Motor neuron (in vitro differentiated cells): Measurements from ENCODE around the gene EPHX1. TPM values are rescaled to one million over a fixed set of nuclear protein-coding genes. Genes with fewer than 3 reads are reported as not detected.
"Not testable (repeated sequence)": the region's sequence is repeated elsewhere in the genome, so short reads cannot be mapped to it uniquely, and the experiment has no call there.

Experiments
- ATAC-seq, 8 experiments: fragments of 200-7000 bp; cut with Tn5 transposase; replicated peaks in 6 of 8; 2 replicates each; pipeline ENCODE4 v1.8.0; 2021; ENCODE audit warnings: mild to moderate bottlenecking in 8 of 8, moderate library complexity in 8 of 8
- H3K27ac ChIP-seq, 2 donors: fragments of 250-450 bp; sonication (Bioruptor Pico); 2 replicates each; pipeline ENCODE4 v1.9.0; 2021; ENCODE audit warnings: antibody characterized with exemption in 2 of 2, mild to moderate bottlenecking in 2 of 2, moderate library complexity in 1 of 2
- H3K4me1 ChIP-seq, 2 donors: fragments of 250-450 bp; sonication (Bioruptor Pico); replicated peaks in 1 of 2; 2 replicates each; pipeline ENCODE4 v1.6.1; 2021; ENCODE audit warnings: antibody characterized with exemption in 2 of 2, mild to moderate bottlenecking in 2 of 2, moderate library complexity in 1 of 2
- H3K4me3 ChIP-seq, 5 donors: fragments of 250-450 bp; sonication (Bioruptor Pico); 2 replicates each; pipeline ENCODE4 v1.9.0; 2021; ENCODE audit warnings: antibody characterized with exemption in 5 of 5, mild to moderate bottlenecking in 5 of 5, moderate library complexity in 4 of 5
- WGBS, 10 experiments: fragments of 450-650 bp; shearing (Covaris generic); methylation state at CpG; one replicate each; pipeline ENCODE4 v1.0.0; 2022; 5-methylcytosine and 5-hydroxymethylcytosine counted together
- in situ Hi-C, 9 experiments: fragments of 400-800 bp; cut with MboI; loops; one replicate each; pipeline ENCODE4 v1.15.0; 2021; ENCODE audit warnings: low sequenced_read_pairs in 9 of 9, low pct_unique_long_range_greater_than_20kb in 2 of 9; ENCODE audit not compliant: unreplicated experiment in 9 of 9
- total RNA-seq, 8 experiments: library from RNA; unstranded; fragments of 300-600 nt; gene quantifications; 2 replicates each; pipeline versions ENCODE4 v1.2.3 to v1.2.4, GENCODE V29; 2022

The EPHX1 gene
- 10 to 100 TPM in 5 of 8 experiments, 1 to 10 TPM in 3; 8.1 to 56.2 (median 12.2) TPM for total RNA-seq

DNA sequence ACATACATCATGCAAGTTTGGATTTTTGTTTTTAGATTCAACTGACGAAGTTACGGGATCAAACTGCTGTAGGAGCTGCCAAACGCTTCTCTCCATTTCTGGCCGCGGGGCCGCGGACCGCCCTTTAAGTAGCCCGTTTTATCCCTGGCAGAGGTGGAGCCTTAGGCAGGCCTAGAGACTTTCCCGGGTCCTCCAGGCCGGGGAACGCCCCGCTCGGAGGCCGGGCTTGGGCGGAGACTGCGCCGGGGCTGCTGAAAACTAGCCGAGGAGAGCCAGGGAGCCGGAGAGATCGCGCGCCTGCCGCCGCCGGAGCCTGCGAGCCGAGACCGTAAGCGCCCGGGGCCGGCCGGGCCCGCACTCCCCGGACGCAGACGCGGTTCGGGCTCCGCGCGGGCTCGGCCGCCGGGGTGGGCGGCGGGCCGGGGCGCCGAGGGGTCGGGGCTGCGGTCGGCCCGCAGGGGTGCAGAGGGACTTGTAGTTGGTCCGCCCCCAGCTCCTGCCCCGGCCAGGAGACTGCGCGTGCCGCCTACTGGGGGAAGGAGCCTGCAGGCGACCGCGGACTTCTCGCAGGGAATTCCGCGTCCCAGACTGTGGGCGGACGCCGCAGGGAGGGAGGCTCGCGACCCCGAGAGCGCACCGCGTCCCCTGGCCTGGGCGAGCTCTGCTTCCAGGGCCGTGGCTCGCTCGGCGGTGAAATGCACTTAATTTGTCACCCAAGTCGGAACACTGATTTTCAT, at the start of gene EPHX1:
TSS of gene EPHX1 (plus strand) at position 283 of the 737 bp plus-strand sequence. CDS start 18,606 bp downstream, outside the sequence.
- H3K27ac ChIP-seq: no peak within 1 kb of the TSS
- H3K4me3 ChIP-seq: peak within 1 kb of the TSS; percentile 37 to 54 (median 50)
- ATAC-seq: peak; percentile 78 to 99 (median 83)
- in situ Hi-C loops: no loop called here
- H3K4me1 ChIP-seq: peaks cover 26 to 28% of the 10 kb centered on the region in 2 donors
- 0 to 5% (median 1%) methylated on average over 2 to 47 of the region's 80 CpGs; no CpG with 5 or more reads in 4 of the 10 experiments for WGBS, 10 experiments

- in situ Hi-C loops: loop anchor here in 5 of 9 experiments (10.0 to 25.0 kb wide), 3 partner anchors 102 to 286 kb away; no protein-coding TSS in a partner anchor
- Histone ChIP-seq H3K27ac (no peak overlapping the region), H3K4me3 (no peak overlapping the region), H3K4me1 (peaks cover 3 to 11% of the 10 kb centered on the region in 2 donors)
- WGBS, 10 experiments: 80 to 100% (median 94%) methylated on average over 1 to 6 of the region's 6 CpGs; no CpG with 5 or more reads in 3 of the 10 experiments
- ATAC-seq: no peak
Measured at GRCh38 chr1:225760531-225760930, 49.4 kb upstream of the EPHX1 start.

DNA sequence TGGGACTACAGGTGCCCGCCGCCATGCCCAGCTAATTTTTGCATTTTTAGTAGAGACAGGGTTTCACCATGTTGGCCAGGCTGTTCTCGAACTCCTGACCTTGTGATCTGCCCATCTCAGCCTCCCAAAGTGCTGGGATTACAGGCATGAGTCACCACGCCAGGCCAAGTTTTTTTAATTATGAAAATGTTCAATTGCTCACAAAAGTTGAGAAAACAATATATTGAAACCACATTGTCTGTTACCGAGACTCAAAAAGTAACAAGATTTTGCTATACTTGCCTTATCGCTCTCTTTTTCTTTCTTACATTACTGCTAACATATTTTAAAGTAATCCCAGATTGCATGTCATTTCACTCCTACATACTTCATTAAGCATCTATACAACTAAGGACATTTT, 48.5 kb upstream of the EPHX1 start:
- not testable (repeated sequence) for ATAC-seq, H3K27ac ChIP-seq, H3K4me3 ChIP-seq
- peaks cover 3 to 11% of the 10 kb centered on the region in 2 donors for H3K4me1 ChIP-seq
- in situ Hi-C loops: loop anchor here in 5 of 9 experiments (10.0 to 25.0 kb wide), 3 partner anchors 101 to 287 kb away; no protein-coding TSS in a partner anchor
- 21 to 100% (median 92%) methylated on average over 1 to 6 of the region's 6 CpGs for WGBS, 10 experiments

DNA sequence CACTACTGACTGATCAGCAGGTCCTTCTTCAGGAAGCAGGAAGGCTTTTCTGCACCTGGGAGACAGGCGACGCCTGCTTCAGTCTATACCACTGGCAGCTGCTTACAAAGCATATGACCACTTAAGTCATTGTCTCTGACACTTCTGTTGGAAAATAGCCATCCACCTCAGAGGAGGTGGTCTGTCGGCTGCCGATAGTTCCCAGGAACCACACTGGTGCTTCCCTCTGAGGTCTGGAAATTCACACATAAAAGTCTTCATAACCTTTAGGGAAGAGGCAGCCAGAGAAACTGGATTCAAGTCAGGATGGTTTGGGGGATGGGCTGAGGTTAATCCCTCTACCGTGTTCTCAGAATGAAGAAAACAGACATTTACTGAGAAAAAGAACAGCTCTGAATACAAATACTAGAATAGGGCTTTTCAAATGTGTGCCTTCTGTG, 47.9 kb upstream of the EPHX1 start:
- in situ Hi-C loops: loop anchor here in 5 of 9 experiments (10.0 to 25.0 kb wide), 3 partner anchors 100 to 287 kb away; no protein-coding TSS in a partner anchor
- no peak overlapping the region for H3K27ac ChIP-seq

GRCh38 chr1:225762444-225762843, 47.5 kb upstream of the EPHX1 start:
- 0 to 71% (median 56%) methylated on average over 2 to 5 of the region's 5 CpGs; no CpG with 5 or more reads in 4 of the 10 experiments for WGBS, 10 experiments
- peak in 5 of 8 experiments; percentile 35 to 83 (median 56) for ATAC-seq
- Histone ChIP-seq H3K4me1 (peaks cover 3 to 11% of the 10 kb centered on the region in 2 donors), H3K4me3 (no peak overlapping the region), H3K27ac (no peak overlapping the region)
- in situ Hi-C loops: loop anchor here in 5 of 9 experiments (10.0 to 25.0 kb wide), 3 partner anchors 100 to 288 kb away; no protein-coding TSS in a partner anchor

More for the DNA sequence above, 47.9 kb upstream of the EPHX1 start:
- ATAC-seq: peak in 4 of 8 experiments; percentile 21 to 63 (median 30)
- Histone ChIP-seq H3K4me3 (no peak overlapping the region), H3K4me1 (peaks cover 3 to 11% of the 10 kb centered on the region in 2 donors)
- 24 to 82% (median 63%) methylated on average over 1 to 5 of the region's 5 CpGs; no CpG with 5 or more reads in 3 of the 10 experiments for WGBS, 10 experiments

DNA sequence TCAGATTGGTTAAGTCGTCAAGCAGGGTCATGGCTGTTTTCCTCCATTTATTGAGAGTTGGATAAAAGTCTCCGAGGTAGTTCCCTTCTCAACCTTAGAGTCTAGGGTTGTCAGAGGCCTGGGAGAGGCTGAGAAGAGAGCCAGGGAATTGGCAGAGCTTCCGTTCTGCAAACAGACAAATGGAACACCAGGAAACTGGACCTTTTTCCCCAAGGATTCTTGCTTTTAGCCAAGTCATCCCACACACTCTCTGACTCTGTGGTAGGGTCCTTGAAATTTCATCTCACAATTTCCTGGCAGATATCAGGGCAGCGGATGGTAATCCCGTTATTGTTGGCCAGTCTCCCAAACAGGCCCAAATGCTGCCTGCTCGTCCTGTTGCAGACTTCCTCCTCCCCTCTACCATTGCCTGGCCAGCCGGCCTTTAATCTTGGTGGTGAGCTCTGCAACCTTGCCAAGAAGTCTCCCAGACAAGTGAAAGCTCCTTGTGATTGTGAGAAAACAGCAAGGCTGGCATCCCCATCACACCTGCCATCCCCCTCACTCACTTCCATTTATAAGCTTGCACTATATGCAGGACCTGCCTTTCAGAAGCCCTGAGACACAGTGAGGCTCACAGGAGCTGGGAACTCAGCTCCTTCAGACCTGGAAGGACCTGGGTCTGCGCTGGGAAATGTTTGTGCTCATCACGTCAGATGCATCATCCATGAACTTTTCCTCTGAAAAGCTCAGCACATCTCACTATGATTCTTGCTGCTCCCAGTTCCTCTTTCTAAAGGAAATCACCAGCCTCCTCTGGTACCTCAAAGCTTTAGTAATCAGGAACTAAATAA, 46.0 kb upstream of the EPHX1 start:
- no peak for ATAC-seq
- in situ Hi-C loops: loop anchor here in 5 of 9 experiments (10.0 to 25.0 kb wide), 3 partner anchors 98 to 289 kb away; no protein-coding TSS in a partner anchor

GRCh38 chr1:225765982-225766674, 43.8 kb upstream of the EPHX1 start:
- no peak overlapping the region for H3K27ac ChIP-seq
- ATAC-seq: no peak
- H3K4me3 ChIP-seq: no peak overlapping the region
- in situ Hi-C loops: loop anchor here in 5 of 9 experiments (10.0 to 25.0 kb wide), 3 partner anchors 96 to 291 kb away; no protein-coding TSS in a partner anchor
- H3K4me1 ChIP-seq: peaks cover 9 to 19% of the 10 kb centered on the region in 2 donors
- 88 to 100% (median 98%) methylated on average over 1 to 6 of the region's 6 CpGs; no CpG with 5 or more reads in 2 of the 10 experiments for WGBS, 10 experiments

More for the DNA sequence above, 46.0 kb upstream of the EPHX1 start:
- Histone ChIP-seq H3K4me3 (no peak overlapping the region), H3K27ac (no peak overlapping the region), H3K4me1 (peaks cover 3 to 11% of the 10 kb centered on the region in 2 donors)
- 20 to 92% (median 89%) methylated on average over 2 to 8 of the region's 9 CpGs; no CpG with 5 or more reads in 4 of the 10 experiments for WGBS, 10 experiments

DNA sequence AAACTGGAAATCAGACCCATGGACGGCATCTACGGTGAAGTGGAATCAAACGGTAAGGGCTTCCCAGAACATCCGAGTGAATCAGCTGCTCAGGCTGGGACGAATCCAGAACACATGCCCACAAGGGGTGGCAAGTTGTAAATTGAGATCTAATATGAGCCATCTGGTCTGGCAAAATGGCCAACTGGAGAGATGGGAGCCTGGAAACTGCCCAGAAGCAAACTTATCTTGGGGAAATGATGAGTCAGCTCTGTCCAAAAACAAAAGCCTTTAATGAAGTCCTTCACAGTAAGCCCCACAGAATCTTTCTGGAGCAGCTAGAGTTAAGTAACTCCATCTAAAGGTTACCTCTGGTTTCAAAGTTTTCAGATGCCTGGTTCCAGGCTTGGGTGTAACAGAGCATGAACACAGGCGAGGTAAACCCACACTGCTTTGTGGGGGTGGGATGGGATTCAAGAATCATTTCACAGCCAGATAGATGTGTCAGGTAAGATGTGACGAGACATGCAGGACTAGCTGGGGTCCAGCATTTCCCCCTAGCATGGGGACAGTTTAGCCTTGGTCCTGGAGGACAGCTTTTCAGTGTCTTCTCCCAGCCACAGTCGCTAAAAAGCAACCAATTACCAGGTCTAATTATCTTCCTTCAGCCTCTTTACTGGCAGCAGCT, 42.8 kb upstream of the EPHX1 start:
- no peak overlapping the region for H3K27ac ChIP-seq
- peaks cover 9 to 19% of the 10 kb centered on the region in 2 donors for H3K4me1 ChIP-seq
- no peak overlapping the region for H3K4me3 ChIP-seq
- peak in 3 of 8 experiments; percentile 70 to 87 (median 80) for ATAC-seq
- in situ Hi-C loops: loop anchor here in 5 of 9 experiments (10.0 to 25.0 kb wide), 3 partner anchors 95 to 292 kb away; no protein-coding TSS in a partner anchor
- 0 to 94% (median 48%) methylated on average over 1 to 8 of the region's 8 CpGs; no CpG with 5 or more reads in 4 of the 10 experiments for WGBS, 10 experiments

DNA sequence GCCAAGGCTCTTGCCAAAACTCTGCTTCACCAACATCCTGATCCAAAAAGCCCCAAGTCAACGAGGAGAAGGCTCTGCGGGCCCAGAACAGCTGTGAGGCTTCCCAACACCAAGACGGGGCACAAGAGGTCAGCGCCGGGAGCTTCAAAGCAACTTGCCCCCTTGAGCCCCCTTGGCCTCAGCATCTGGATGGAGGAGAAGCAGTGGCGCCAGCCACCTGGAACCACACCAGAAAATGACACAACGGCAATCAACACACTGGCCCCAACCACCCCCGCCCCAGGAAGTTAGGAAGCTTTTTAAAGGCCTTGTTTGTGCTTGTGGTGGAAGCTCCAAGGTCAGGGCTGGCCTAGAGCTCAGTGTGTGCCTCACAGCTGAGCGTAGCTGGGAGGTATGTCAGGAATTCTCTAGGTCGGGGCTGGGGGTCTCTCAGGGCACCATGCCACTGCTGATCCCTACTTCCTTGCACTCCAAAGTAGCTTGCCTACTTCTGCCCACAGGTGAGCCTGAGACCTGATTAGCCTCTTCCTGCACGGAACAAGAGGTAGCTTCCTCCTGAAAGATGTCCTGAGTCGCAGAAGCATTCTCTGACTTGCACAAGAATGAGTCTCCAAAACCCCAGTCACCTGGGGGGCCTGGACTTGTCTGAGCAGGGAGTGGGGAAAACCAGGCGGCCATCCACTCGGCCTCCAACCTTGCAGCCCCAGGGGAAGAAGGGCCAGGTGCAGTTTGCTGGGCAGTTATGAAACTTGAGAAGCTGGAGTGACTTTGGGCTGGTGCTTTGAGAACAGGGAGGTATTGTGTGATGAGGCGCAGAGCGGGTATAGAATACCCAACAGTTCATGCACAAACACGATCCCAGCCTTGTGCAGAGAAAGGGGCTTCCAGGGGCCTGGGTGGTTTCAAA, 42.0 kb upstream of the EPHX1 start:
- WGBS, 10 experiments: 68 to 93% (median 82%) methylated on average over 1 to 15 of the region's 17 CpGs; no CpG with 5 or more reads in 2 of the 10 experiments
- Histone ChIP-seq H3K4me3 (no peak overlapping the region), H3K4me1 (peaks cover 9 to 15% of the 10 kb centered on the region in 2 donors), H3K27ac (no peak overlapping the region)
- in situ Hi-C loops: loop anchor here in 5 of 9 experiments (10.0 to 25.0 kb wide), 3 partner anchors 94 to 293 kb away; no protein-coding TSS in a partner anchor
- ATAC-seq: no peak

GRCh38 chr1:225768662-225769426, 41.1 kb upstream of the EPHX1 start:
- ATAC-seq: no peak
- 67 to 100% (median 89%) methylated on average over 1 to 9 of the region's 9 CpGs; no CpG with 5 or more reads in 3 of the 10 experiments for WGBS, 10 experiments
- in situ Hi-C loops: loop anchor here in 5 of 9 experiments (10.0 to 25.0 kb wide), 3 partner anchors 93 to 294 kb away; no protein-coding TSS in a partner anchor

More at GRCh38 chr1:225768662-225769426, 41.1 kb upstream of the EPHX1 start:
- Histone ChIP-seq H3K4me3 (no peak overlapping the region), H3K27ac (no peak overlapping the region), H3K4me1 (peaks cover 9 to 15% of the 10 kb centered on the region in 2 donors)
